OCI-LY7 (cell line): ENCODE data around the gene GORAB. TPM values are rescaled to one million over a fixed set of nuclear protein-coding genes. Genes with fewer than 3 reads are reported as not detected.

Source experiments
- BruUV-seq: library from RNA; stranded (reverse); fragments of 400-500 nt; replicated peaks from 2 replicates; lab custom pipeline; 2021; lab: Mats Ljungman, UMichigan
- CTCF ChIA-PET: fragments of 300-600 bp; sonication (Branson Sonifier 250); formaldehyde crosslinking; loops from one replicate; lab custom pipeline; 2022; ENCODE audit warnings: antibody characterized with exemption; ENCODE audit not compliant: unreplicated experiment; lab: Charles Lee
- POLR2A ChIA-PET: fragments of 300-600 bp; sonication (Branson Sonifier 250); formaldehyde crosslinking; loops from one replicate; lab custom pipeline; 2022; ENCODE audit warnings: antibody characterized with exemption; lab: Charles Lee
- DNase-seq: peaks from one replicate; pipeline ENCODE4 v3.0.0-alpha.2; 2015; ENCODE audit warnings: low spot score
- H2AFZ ChIP-seq: fragments of 200-600 bp; sonication (generic), shearing (Covaris generic); 2 replicates; pipeline ENCODE4 v1.6.1; 2014; ENCODE audit warnings: mild to moderate bottlenecking, antibody characterized with exemption, low read length, moderate library complexity
- H3K27ac ChIP-seq: fragments of 200-600 bp; sonication (generic); 2 replicates; pipeline ENCODE4 v1.5.1; 2014; ENCODE audit warnings: mixed run types, low read depth, mild to moderate bottlenecking, moderate library complexity, low read length, inconsistent platforms; ENCODE audit not compliant: poor library complexity, severe bottlenecking
- H3K36me3 ChIP-seq: fragments of 200-600 bp; sonication (generic); 2 replicates; pipeline ENCODE4 v1.6.1; 2014; ENCODE audit warnings: mild to moderate bottlenecking, antibody characterized with exemption, low read length, moderate library complexity, mixed read lengths; ENCODE audit not compliant: insufficient read depth
- H3K4me1 ChIP-seq: fragments of 200-600 bp; sonication (generic); 2 replicates; pipeline ENCODE4 v1.5.1; 2014; ENCODE audit warnings: mild to moderate bottlenecking, low read length; ENCODE audit not compliant: insufficient read depth, poor library complexity, severe bottlenecking
- H3K4me2 ChIP-seq: fragments of 200-600 bp; sonication (generic); 2 replicates; pipeline ENCODE4 v1.6.1; 2014; ENCODE audit warnings: mild to moderate bottlenecking, low read length
- H3K4me3 ChIP-seq: fragments of 200-600 bp; sonication (generic); 2 replicates; pipeline ENCODE4 v1.5.1; 2014; ENCODE audit warnings: mild to moderate bottlenecking, low read depth, low read length; ENCODE audit not compliant: poor library complexity, severe bottlenecking
- H3K79me2 ChIP-seq: fragments of 200-600 bp; sonication (generic); 2 replicates; pipeline ENCODE4 v1.6.1; 2016; ENCODE audit warnings: low read depth, mild to moderate bottlenecking, low read length, moderate library complexity, mixed read lengths; ENCODE audit not compliant: insufficient read depth
- H3K9me2 ChIP-seq: fragments of 200-600 bp; sonication (generic); 2 replicates; pipeline ENCODE4 v1.6.1; 2016; ENCODE audit warnings: mild to moderate bottlenecking, low read length, mixed read lengths; ENCODE audit not compliant: insufficient read depth
- H3K9me3 ChIP-seq: fragments of 200-600 bp; sonication (generic); 2 replicates; pipeline ENCODE4 v1.6.1; 2014; ENCODE audit warnings: mild to moderate bottlenecking, mixed run types, low read length, mixed read lengths
- H4K20me1 ChIP-seq: fragments of 200-600 bp; sonication (generic); 2 replicates; pipeline ENCODE4 v1.6.1; 2014; ENCODE audit warnings: mild to moderate bottlenecking, antibody characterized with exemption, low read length, moderate library complexity, mixed read lengths; ENCODE audit not compliant: insufficient read depth
- EZH2phosphoT487 ChIP-seq: fragments of 200-600 bp; sonication (generic); IDR thresholded peaks from 2 replicates; pipeline ENCODE4 v1.6.1; 2018; ENCODE audit warnings: low read depth, borderline replicate concordance, mild to moderate bottlenecking, mixed run types, antibody characterized with exemption, low read length, moderate library complexity, mixed read lengths
- intact Hi-C: fragments of 100-400 bp; cut with micrococcal nuclease; formaldehyde crosslinking; loops from one replicate; pipeline ENCODE4 v1.10.0; 2022; ENCODE audit not compliant: unreplicated experiment
- total RNA-seq, 2 experiments: library from RNA; depleted of rRNA in 1 of 2; stranded (reverse); fragments of >200 nt in 1 of 2; shearing (Covaris generic) in 1 of 2; gene quantifications; 2 replicates each; pipeline ENCODE4 v1.2.3, GENCODE V29; 2014 to 2022
- TF ChIP-seq, protein P1 (sequence below): fragments of 200-600 bp; sonication (generic); conservative IDR thresholded peaks from 2 replicates; pipeline ENCODE4 v1.5.1; 2014; ENCODE audit warnings: mild to moderate bottlenecking, antibody characterized with exemption, low read length, moderate library complexity, mixed read lengths

GORAB gene
- total RNA-seq, 2 experiments from 2014 or later, result 11.5 to 15.0 TPM

DNA sequence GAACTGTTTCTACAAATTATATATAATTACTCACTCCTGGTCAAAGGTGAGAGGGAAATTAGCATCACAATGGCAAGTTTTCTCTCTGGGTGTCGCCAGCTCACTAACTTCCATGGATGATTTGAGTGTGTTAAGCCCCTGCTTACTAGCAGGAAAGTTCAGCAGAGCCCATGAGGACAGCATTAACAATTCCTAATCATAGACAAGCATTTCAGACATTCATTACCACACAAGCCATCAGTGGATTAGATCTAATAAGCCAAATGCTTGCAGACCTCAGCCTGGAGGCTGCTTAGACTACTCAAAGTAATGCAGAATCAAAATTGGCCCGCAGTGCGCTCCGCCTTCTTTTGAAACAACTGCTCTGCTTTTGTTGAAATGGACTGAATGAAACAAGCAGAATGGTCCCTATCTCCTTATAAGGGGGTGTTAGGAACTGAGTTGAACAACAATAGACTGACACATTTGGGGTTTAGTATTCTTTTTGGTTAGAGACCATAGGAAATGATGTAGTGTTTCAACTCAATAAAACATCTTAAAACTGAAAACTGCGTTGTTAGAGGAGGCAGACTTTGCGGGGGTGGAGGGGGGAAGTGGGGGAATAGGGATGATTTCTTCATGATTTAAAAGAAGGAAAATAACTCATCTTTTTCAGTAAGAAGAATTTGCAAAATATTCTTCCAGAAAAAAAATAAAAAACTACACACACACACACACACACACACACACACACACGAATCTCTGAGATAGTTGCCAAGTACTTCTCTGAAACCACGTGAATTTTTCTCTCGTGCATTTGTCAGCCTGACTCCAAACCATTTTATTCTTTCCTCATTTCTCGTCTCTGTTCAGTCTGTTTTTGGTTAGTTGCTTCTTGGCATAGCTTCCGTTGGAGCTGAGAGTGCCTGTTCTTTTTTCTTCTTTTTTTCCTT, 54.6 kb downstream of the GORAB start:
- TF ChIP-seq, protein P1, sequence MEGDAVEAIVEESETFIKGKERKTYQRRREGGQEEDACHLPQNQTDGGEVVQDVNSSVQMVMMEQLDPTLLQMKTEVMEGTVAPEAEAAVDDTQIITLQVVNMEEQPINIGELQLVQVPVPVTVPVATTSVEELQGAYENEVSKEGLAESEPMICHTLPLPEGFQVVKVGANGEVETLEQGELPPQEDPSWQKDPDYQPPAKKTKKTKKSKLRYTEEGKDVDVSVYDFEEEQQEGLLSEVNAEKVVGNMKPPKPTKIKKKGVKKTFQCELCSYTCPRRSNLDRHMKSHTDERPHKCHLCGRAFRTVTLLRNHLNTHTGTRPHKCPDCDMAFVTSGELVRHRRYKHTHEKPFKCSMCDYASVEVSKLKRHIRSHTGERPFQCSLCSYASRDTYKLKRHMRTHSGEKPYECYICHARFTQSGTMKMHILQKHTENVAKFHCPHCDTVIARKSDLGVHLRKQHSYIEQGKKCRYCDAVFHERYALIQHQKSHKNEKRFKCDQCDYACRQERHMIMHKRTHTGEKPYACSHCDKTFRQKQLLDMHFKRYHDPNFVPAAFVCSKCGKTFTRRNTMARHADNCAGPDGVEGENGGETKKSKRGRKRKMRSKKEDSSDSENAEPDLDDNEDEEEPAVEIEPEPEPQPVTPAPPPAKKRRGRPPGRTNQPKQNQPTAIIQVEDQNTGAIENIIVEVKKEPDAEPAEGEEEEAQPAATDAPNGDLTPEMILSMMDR, result no peak
- TF ChIP-seq EZH2phosphoT487, result no peak
- Histone ChIP-seq H3K36me3 (no peaks in the 10 kb centered on the region), H3K4me2 (no peak overlapping the region), H3K9me2 (no peaks in the 10 kb centered on the region), H3K27ac (no peak overlapping the region), H3K9me3 (no peaks in the 10 kb centered on the region), H3K4me1 (no peaks in the 10 kb centered on the region), H3K4me3 (no peak overlapping the region), H4K20me1 (no peaks in the 10 kb centered on the region), H3K79me2 (no peaks in the 10 kb centered on the region), H2AFZ (no peak overlapping the region)
- no TSS peak for BruUV-seq
- CTCF ChIA-PET, result no interaction called here
- intact Hi-C loops, result loop anchor here (10.0 kb wide), 1 partner anchor 92 kb away; no protein-coding TSS in a partner anchor
- no peak for DNase-seq
- POLR2A ChIA-PET, result no interaction called here

- no peaks in the 10 kb centered on the region for H4K20me1 ChIP-seq
- ChIA-PET CTCF (no interaction called here), POLR2A (no interaction called here)
- H3K4me3 ChIP-seq, result no peak overlapping the region
- intact Hi-C loops, result loop anchor here (10.0 kb wide), 1 partner anchor 92 kb away; no protein-coding TSS in a partner anchor
- H2AFZ ChIP-seq, result no peak overlapping the region
- no peaks in the 10 kb centered on the region for H3K9me2 ChIP-seq
- H3K79me2 ChIP-seq, result no peaks in the 10 kb centered on the region
- no TSS peak for BruUV-seq
- DNase-seq, result no peak
- H3K27ac ChIP-seq, result no peak overlapping the region
- H3K36me3 ChIP-seq, result no peaks in the 10 kb centered on the region
- H3K4me2 ChIP-seq, result no peak overlapping the region
- TF ChIP-seq, protein P1, result no peak
- TF ChIP-seq EZH2phosphoT487, result no peak
- no peaks in the 10 kb centered on the region for H3K9me3 ChIP-seq
- H3K4me1 ChIP-seq, result no peaks in the 10 kb centered on the region
These were observed 55.3 kb downstream of the GORAB start for GRCh38 chr1:170587253-170587593.
